ENCODE results near the gene SPG7. TPM values are rescaled to one million over a fixed set of nuclear protein-coding genes. Genes with fewer than 3 reads are reported as not detected.
"Not testable (repeated sequence)": the region's sequence is repeated elsewhere in the genome, so short reads cannot be mapped to it uniquely, and the experiment has no call there.

Gene SPG7
- total RNA-seq, 1 experiment from 2014 or later: 44.6 TPM

GRCh38 chr16:89569506-89570341 lies 61.5 kb downstream of the SPG7 start:
- no peak for DNase-seq
- H2AFZ ChIP-seq (ENCODE audit: low read length): no peak overlapping the region
- no peaks in the 10 kb centered on the region for H3K9me3 ChIP-seq (ENCODE audit: low read length)
- no peaks in the 10 kb centered on the region for H3K79me2 ChIP-seq (ENCODE audit: low read length)
- no peak overlapping the region for H3K4me3 ChIP-seq (ENCODE audit: low read length)
- H3K4me1 ChIP-seq (ENCODE audit: low read length): peaks cover 25% of the 10 kb centered on the region
- H3K27me3 ChIP-seq (ENCODE audit: low read length): no peaks in the 10 kb centered on the region
- no peak overlapping the region for H3K4me2 ChIP-seq (ENCODE audit: low read depth, low read length, poor library complexity, severe bottlenecking)
- no peak overlapping the region for H3K9ac ChIP-seq (ENCODE audit: low read length)
- H3K36me3 ChIP-seq (ENCODE audit: insufficient read depth, low read length): no peaks in the 10 kb centered on the region
- peaks cover 10% of the 10 kb centered on the region for H4K20me1 ChIP-seq (ENCODE audit: insufficient read depth, low read depth, low read length)
- no peak overlapping the region for H3K27ac ChIP-seq (ENCODE audit: low read length)
- H3K9me2 ChIP-seq (replicated peaks; ENCODE audit: insufficient read depth, low read length): no peaks in the 10 kb centered on the region

- peaks cover 10% of the 10 kb centered on the region for H4K20me1 ChIP-seq (ENCODE audit: insufficient read depth, low read depth, low read length)
- no peak overlapping the region for H3K9ac ChIP-seq (ENCODE audit: low read length)
- no peaks in the 10 kb centered on the region for H3K36me3 ChIP-seq (ENCODE audit: insufficient read depth, low read length)
- H3K9me3 ChIP-seq (ENCODE audit: low read length): no peaks in the 10 kb centered on the region
- H3K4me2 ChIP-seq (ENCODE audit: low read depth, low read length, poor library complexity, severe bottlenecking): no peak overlapping the region
- no peak for DNase-seq
- no peak overlapping the region for H3K27ac ChIP-seq (ENCODE audit: low read length)
- no peaks in the 10 kb centered on the region for H3K27me3 ChIP-seq (ENCODE audit: low read length)
- no peaks in the 10 kb centered on the region for H3K79me2 ChIP-seq (ENCODE audit: low read length)
- H3K4me1 ChIP-seq (ENCODE audit: low read length): peaks cover 25% of the 10 kb centered on the region
- no peaks in the 10 kb centered on the region for H3K9me2 ChIP-seq (replicated peaks; ENCODE audit: insufficient read depth, low read length)
- H3K4me3 ChIP-seq (ENCODE audit: low read length): no peak overlapping the region
- H2AFZ ChIP-seq (ENCODE audit: low read length): no peak overlapping the region
Observed at GRCh38 chr16:89570342-89570923, 62.2 kb downstream of the SPG7 start.

GRCh38 chr16:89570983-89571598 lies 62.9 kb downstream of the SPG7 start:
- peaks cover 19% of the 10 kb centered on the region for H3K4me1 ChIP-seq (ENCODE audit: low read length)
- not testable (repeated sequence) for H3K27me3 ChIP-seq (ENCODE audit: low read length)

GRCh38 chr16:89571636-89572035 lies 63.4 kb downstream of the SPG7 start:
- H3K27me3 ChIP-seq (ENCODE audit: low read length): no peaks in the 10 kb centered on the region
- H2AFZ ChIP-seq (ENCODE audit: low read length): no peak overlapping the region
- no peak overlapping the region for H3K27ac ChIP-seq (ENCODE audit: low read length)
- H4K20me1 ChIP-seq (ENCODE audit: insufficient read depth, low read depth, low read length): peaks cover 6% of the 10 kb centered on the region
- no peak for DNase-seq
- H3K4me1 ChIP-seq (ENCODE audit: low read length): peaks cover 19% of the 10 kb centered on the region
- H3K9me3 ChIP-seq (ENCODE audit: low read length): no peaks in the 10 kb centered on the region
- no peak overlapping the region for H3K4me3 ChIP-seq (ENCODE audit: low read length)
- H3K79me2 ChIP-seq (ENCODE audit: low read length): no peaks in the 10 kb centered on the region
- H3K9ac ChIP-seq (ENCODE audit: low read length): no peak overlapping the region
- H3K9me2 ChIP-seq (replicated peaks; ENCODE audit: insufficient read depth, low read length): no peaks in the 10 kb centered on the region
- H3K36me3 ChIP-seq (ENCODE audit: insufficient read depth, low read length): no peaks in the 10 kb centered on the region
- no peak overlapping the region for H3K4me2 ChIP-seq (ENCODE audit: low read depth, low read length, poor library complexity, severe bottlenecking)

More at GRCh38 chr16:89570983-89571598, 62.9 kb downstream of the SPG7 start:
- H3K27ac ChIP-seq (ENCODE audit: low read length); H3K4me3 ChIP-seq (ENCODE audit: low read length); H2AFZ ChIP-seq (ENCODE audit: low read length); H3K9me2 ChIP-seq (replicated peaks; ENCODE audit: insufficient read depth, low read length); H3K9ac ChIP-seq (ENCODE audit: low read length); H3K9me3 ChIP-seq (ENCODE audit: low read length); H3K4me2 ChIP-seq (ENCODE audit: low read depth, low read length, poor library complexity, severe bottlenecking); DNase-seq; H3K36me3 ChIP-seq (ENCODE audit: insufficient read depth, low read length); H3K79me2 ChIP-seq (ENCODE audit: low read length): not testable (repeated sequence)
- peaks cover 10% of the 10 kb centered on the region for H4K20me1 ChIP-seq (ENCODE audit: insufficient read depth, low read depth, low read length)

- no peak overlapping the region for H3K4me3 ChIP-seq (ENCODE audit: low read length)
- peaks cover 19% of the 10 kb centered on the region for H3K4me1 ChIP-seq (ENCODE audit: low read length)
- H3K9ac ChIP-seq (ENCODE audit: low read length): no peak overlapping the region
- no peak overlapping the region; the same call in 1 of the 2 replicates for H2AFZ ChIP-seq (ENCODE audit: low read length)
- H3K9me2 ChIP-seq (replicated peaks; ENCODE audit: insufficient read depth, low read length): no peaks in the 10 kb centered on the region
- H3K27me3 ChIP-seq (ENCODE audit: low read length): no peaks in the 10 kb centered on the region
- no peaks in the 10 kb centered on the region for H3K9me3 ChIP-seq (ENCODE audit: low read length)
- no peak overlapping the region for H3K27ac ChIP-seq (ENCODE audit: low read length)
- H3K4me2 ChIP-seq (ENCODE audit: low read depth, low read length, poor library complexity, severe bottlenecking): no peak overlapping the region
- H3K79me2 ChIP-seq (ENCODE audit: low read length): no peaks in the 10 kb centered on the region
- no peaks in the 10 kb centered on the region for H3K36me3 ChIP-seq (ENCODE audit: insufficient read depth, low read length)
- no peak for DNase-seq
- peaks cover 4% of the 10 kb centered on the region for H4K20me1 ChIP-seq (ENCODE audit: insufficient read depth, low read depth, low read length)
Observed at GRCh38 chr16:89572073-89572484, 63.9 kb downstream of the SPG7 start.

- peaks cover 4% of the 10 kb centered on the region for H4K20me1 ChIP-seq (ENCODE audit: insufficient read depth, low read depth, low read length)
- no peak overlapping the region for H3K4me2 ChIP-seq (ENCODE audit: low read depth, low read length, poor library complexity, severe bottlenecking)
- no peak for DNase-seq
- H3K4me3 ChIP-seq (ENCODE audit: low read length): no peak overlapping the region
- H3K9me3 ChIP-seq (ENCODE audit: low read length): no peaks in the 10 kb centered on the region
- H3K27me3 ChIP-seq (ENCODE audit: low read length): no peaks in the 10 kb centered on the region
- H3K79me2 ChIP-seq (ENCODE audit: low read length): no peaks in the 10 kb centered on the region
- H2AFZ ChIP-seq (ENCODE audit: low read length): no peak overlapping the region; the same call in 1 of the 2 replicates
- no peak overlapping the region for H3K9ac ChIP-seq (ENCODE audit: low read length)
- no peaks in the 10 kb centered on the region for H3K36me3 ChIP-seq (ENCODE audit: insufficient read depth, low read length)
- peaks cover 19% of the 10 kb centered on the region for H3K4me1 ChIP-seq (ENCODE audit: low read length)
- no peaks in the 10 kb centered on the region for H3K9me2 ChIP-seq (replicated peaks; ENCODE audit: insufficient read depth, low read length)
- H3K27ac ChIP-seq (ENCODE audit: low read length): no peak overlapping the region
Observed at GRCh38 chr16:89572485-89573205, 64.4 kb downstream of the SPG7 start.

GRCh38 chr16:89573826-89574680 lies 65.8 kb downstream of the SPG7 start:
- H3K9me3 ChIP-seq (ENCODE audit: low read length): no peaks in the 10 kb centered on the region
- H3K9ac ChIP-seq (ENCODE audit: low read length): peak overlapping the region; percentile 41
- no peak for DNase-seq
- no peaks in the 10 kb centered on the region for H3K79me2 ChIP-seq (ENCODE audit: low read length)
- H3K4me3 ChIP-seq (ENCODE audit: low read length): peak overlapping the region; percentile 62; the same call in 1 of the 2 replicates
- H4K20me1 ChIP-seq (ENCODE audit: insufficient read depth, low read depth, low read length): no peaks in the 10 kb centered on the region
- no peaks in the 10 kb centered on the region for H3K9me2 ChIP-seq (replicated peaks; ENCODE audit: insufficient read depth, low read length)
- H3K27ac ChIP-seq (ENCODE audit: low read length): no peak overlapping the region
- H3K4me1 ChIP-seq (ENCODE audit: low read length): peaks cover 19% of the 10 kb centered on the region
- H2AFZ ChIP-seq (ENCODE audit: low read length): 0 out of 2 replicates have a peak overlapping the region, but pooled peaks have one; percentile 67
- no peaks in the 10 kb centered on the region for H3K27me3 ChIP-seq (ENCODE audit: low read length)
- H3K36me3 ChIP-seq (ENCODE audit: insufficient read depth, low read length): no peaks in the 10 kb centered on the region
- peak overlapping the region; percentile 84 for H3K4me2 ChIP-seq (ENCODE audit: low read depth, low read length, poor library complexity, severe bottlenecking)

Measured in Karpas-422 (cell line).